Right lobe of liver (tissue), 6 donors: ENCODE results near the gene PNPLA5. TPM values are rescaled to one million over a fixed set of nuclear protein-coding genes. Genes with fewer than 3 reads are reported as not detected.
A peak's percentile ranks its signal among the peaks of the same experiment; 100 is the strongest.

Source experiments
- ATAC-seq, 4 donors: fragments of 200-7000 bp; cut with Tn5 transposase; one replicate each; pipeline ENCODE4 v1.9.1; 2020; ENCODE audit warnings: mild to moderate bottlenecking in 4 of 4, moderate library complexity in 4 of 4
- DNase-seq, 3 donors: peaks; one replicate each; pipeline ENCODE4 v3.0.0-alpha.2; 2020
- H3K27ac ChIP-seq, 3 donors: fragments of 200-600 bp; one replicate each; pipeline ENCODE4 v1.8.0; 2022
- H3K27me3 ChIP-seq, 2 donors: fragments of 200-600 bp; one replicate each; pipeline ENCODE4 v1.8.0; 2022
- H3K36me3 ChIP-seq, 4 donors: fragments of 200-600 bp; sonication (generic) in 1 of 4; one replicate each; pipeline versions ENCODE4 v1.5.1 to v1.8.0; 2017 to 2022; ENCODE audit warnings: control low read depth in 1 of 4
- H3K4me1 ChIP-seq, 4 donors: fragments of 200-600 bp; sonication (generic) in 1 of 4; one replicate each; pipeline versions ENCODE4 v1.5.1 to v1.8.0; 2017 to 2022; ENCODE audit warnings: control low read depth in 1 of 4
- H3K4me3 ChIP-seq, 3 donors: fragments of 200-600 bp; one replicate each; pipeline ENCODE4 v1.8.0; 2022
- H3K9me3 ChIP-seq, 4 donors: fragments of 200-600 bp; sonication (generic) in 1 of 4; one replicate each; pipeline versions ENCODE4 v1.5.1 to v1.8.0; 2017 to 2022; ENCODE audit warnings: control low read depth in 1 of 4
- POLR2A ChIP-seq: fragments of 450-650 bp; IDR thresholded peaks from one replicate; pipeline ENCODE4 v1.6.1; 2017; ENCODE audit warnings: antibody characterized with exemption, mild to moderate bottlenecking
- WGBS: methylation state at CpG from one replicate; pipeline ENCODE4 v1.1.6; 2018; ENCODE audit warnings: low coverage, low lambda C conversion rate; ENCODE audit not compliant: insufficient coverage; ENCODE audit errors: missing lambda C conversion rate; 5-methylcytosine and 5-hydroxymethylcytosine counted together
- intact Hi-C, 2 donors: fragments of 100-400 bp; cut with DNase I; formaldehyde crosslinking; loops; one replicate each; pipeline versions ENCODE4 v1.11.2 to v1.14.1; 2022
- total RNA-seq, 6 experiments: library from RNA; depleted of rRNA in 2 of 6; stranded (reverse); fragments of >200 nt in 2 of 6; fragmentation: NEBNext Ultra II Directional in 3 of 6; extraction: Animal tissue kit (Norgen Biotek cat#: 25700) in 3 of 6; gene quantifications; one replicate each; pipeline versions ENCODE4 v1.1.0 to v1.2.4, GENCODE V29; 2016 to 2023
- TF ChIP-seq, protein P1 (sequence below), 4 donors: fragments of 200-600 bp in 3 of 4; fragments of 450-650 bp in 1 of 4; IDR thresholded peaks; one replicate each; pipeline versions ENCODE4 v1.5.1 to v1.8.0; 2016 to 2022; ENCODE audit warnings: antibody characterized with exemption in 4 of 4, mild to moderate bottlenecking in 2 of 4
- donor health status: DM: no; HTN: yes; CAD: no.
- donor health status: DM: no; HTN: no; CAD: no.
- donor health status: DM: no; HTN: no; CAD: no.
- donor health status: DM: no; HTN: yes; CAD: no.
- donor health status: DM: no; HTN: yes; CAD: no.

PNPLA5 gene
- total RNA-seq, 6 experiments from 2014 or later, result 2.8 TPM; not detected in 5

DNA sequence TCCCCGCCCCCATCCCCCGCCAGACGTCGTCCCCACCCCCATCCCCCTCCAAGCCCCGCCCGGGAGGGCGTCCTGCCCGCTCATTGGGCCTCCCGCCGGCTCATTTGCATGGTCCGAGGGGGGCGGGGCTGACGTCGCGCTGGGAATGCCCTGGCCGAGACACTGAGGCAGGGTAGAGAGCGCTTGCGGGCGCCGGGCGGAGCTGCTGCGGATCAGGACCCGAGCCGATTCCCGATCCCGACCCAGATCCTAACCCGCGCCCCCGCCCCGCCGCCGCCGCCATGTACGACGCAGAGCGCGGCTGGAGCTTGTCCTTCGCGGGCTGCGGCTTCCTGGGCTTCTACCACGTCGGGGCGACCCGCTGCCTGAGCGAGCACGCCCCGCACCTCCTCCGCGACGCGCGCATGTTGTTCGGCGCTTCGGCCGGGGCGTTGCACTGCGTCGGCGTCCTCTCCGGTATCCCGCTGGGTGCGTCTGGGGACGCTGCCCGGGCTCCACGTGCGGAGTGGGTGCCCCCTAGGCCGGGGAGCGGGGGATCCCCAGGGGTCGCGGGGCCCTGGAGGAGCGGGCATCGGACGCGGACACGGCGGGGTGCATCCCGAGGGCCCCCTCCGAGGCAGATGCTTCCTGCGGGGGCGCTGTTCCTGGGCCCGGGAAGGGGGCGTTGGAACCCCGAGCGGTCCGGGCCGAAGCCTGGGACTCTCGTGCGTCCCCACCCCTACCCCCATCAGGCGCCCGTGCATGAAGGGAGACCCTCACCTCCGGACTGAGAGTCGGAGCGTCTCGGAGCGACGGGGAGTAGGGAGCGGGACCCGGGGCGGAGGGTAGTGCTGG lies 32.0 kb upstream of the PNPLA5 start, which contains the start of gene PNPLA3:
PNPLA3 (plus strand) TSS at position 175 of the 834 bp plus-strand sequence; CDS start at position 282, 107 bp downstream.
- peak; percentile 97 to 99 (median 97) for DNase-seq
- peak; percentile 98 for TF ChIP-seq POLR2A
- TF ChIP-seq, protein P1, sequence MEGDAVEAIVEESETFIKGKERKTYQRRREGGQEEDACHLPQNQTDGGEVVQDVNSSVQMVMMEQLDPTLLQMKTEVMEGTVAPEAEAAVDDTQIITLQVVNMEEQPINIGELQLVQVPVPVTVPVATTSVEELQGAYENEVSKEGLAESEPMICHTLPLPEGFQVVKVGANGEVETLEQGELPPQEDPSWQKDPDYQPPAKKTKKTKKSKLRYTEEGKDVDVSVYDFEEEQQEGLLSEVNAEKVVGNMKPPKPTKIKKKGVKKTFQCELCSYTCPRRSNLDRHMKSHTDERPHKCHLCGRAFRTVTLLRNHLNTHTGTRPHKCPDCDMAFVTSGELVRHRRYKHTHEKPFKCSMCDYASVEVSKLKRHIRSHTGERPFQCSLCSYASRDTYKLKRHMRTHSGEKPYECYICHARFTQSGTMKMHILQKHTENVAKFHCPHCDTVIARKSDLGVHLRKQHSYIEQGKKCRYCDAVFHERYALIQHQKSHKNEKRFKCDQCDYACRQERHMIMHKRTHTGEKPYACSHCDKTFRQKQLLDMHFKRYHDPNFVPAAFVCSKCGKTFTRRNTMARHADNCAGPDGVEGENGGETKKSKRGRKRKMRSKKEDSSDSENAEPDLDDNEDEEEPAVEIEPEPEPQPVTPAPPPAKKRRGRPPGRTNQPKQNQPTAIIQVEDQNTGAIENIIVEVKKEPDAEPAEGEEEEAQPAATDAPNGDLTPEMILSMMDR (IDR thresholded peaks at IDR 0.05), result peak; percentile 18 to 39 (median 26)
- Histone ChIP-seq H3K4me1 (peaks cover 0 to 49% (median 23%) of the 10 kb centered on the region in 4 donors), H3K4me3 (peak within 1 kb of the TSS; percentile 81 to 99 (median 86)), H3K27ac (peak within 1 kb of the TSS; percentile 77 to 93 (median 85)), H3K9me3 (no peaks in the 10 kb centered on the region), H3K36me3 (peaks cover 0 to 12% (median 5%) of the 10 kb centered on the region in 4 donors), H3K27me3 (no peaks in the 10 kb centered on the region)
- peak; percentile 59 to 76 (median 68) for ATAC-seq
- 0% methylated on average over 13 of the region's 100 CpGs for WGBS
- intact Hi-C loops, result no loop called here

DNA sequence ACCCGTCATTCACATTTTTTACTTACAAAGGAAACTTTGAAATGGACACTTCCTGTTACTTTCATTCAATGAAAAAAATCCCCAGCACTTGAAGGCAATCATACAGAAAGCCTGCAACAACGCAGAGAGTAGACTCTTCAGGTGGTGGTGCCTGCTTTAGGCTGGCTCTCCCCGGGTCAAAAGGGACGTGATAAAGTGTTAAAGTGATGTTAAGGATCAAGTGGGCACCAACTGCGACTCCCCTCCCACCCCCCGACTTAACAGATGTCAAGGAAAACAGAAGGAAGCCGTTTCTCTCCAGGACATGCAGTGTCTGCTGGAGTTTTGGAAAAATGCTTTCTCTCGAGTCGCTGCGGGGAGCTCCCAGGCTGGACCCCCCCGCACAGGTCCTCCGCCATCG lies 31.4 kb upstream of the PNPLA5 start:
- WGBS, result 0% methylated on average over 7 of the region's 13 CpGs
- Histone ChIP-seq H3K9me3 (no peaks in the 10 kb centered on the region), H3K27ac (no peak overlapping the region), H3K4me3 (peak overlapping the region; percentile 81 to 99 (median 86)), H3K27me3 (no peaks in the 10 kb centered on the region), H3K4me1 (peaks cover 0 to 46% (median 23%) of the 10 kb centered on the region in 4 donors), H3K36me3 (peaks cover 0 to 10% (median 3%) of the 10 kb centered on the region in 4 donors)
- DNase-seq, result no peak
- ATAC-seq, result no peak
- intact Hi-C loops, result no loop called here
- no peak for TF ChIP-seq POLR2A
- TF ChIP-seq, protein P1 (IDR thresholded peaks at IDR 0.05), result no peak

GRCh38 chr22:43922123-43922522 lies 30.3 kb upstream of the PNPLA5 start:
- no peak for TF ChIP-seq POLR2A
- TF ChIP-seq, protein P1 (IDR thresholded peaks at IDR 0.05), result no peak
- no peak for DNase-seq
- ATAC-seq, result no peak
- intact Hi-C loops, result no loop called here
- peaks cover 0 to 35% (median 17%) of the 10 kb centered on the region in 4 donors for H3K4me1 ChIP-seq
- H3K27me3 ChIP-seq, result no peaks in the 10 kb centered on the region
- no peak overlapping the region for H3K27ac ChIP-seq
- H3K9me3 ChIP-seq, result no peaks in the 10 kb centered on the region
- H3K36me3 ChIP-seq, result peaks cover 0 to 9% (median 3%) of the 10 kb centered on the region in 4 donors
- no peak overlapping the region for H3K4me3 ChIP-seq
- no CpG with 5 or more reads among the region's 3 CpGs for WGBS

- H3K36me3 ChIP-seq, result peaks cover 0 to 1% (median 0%) of the 10 kb centered on the region in 4 donors
- peak; percentile 51 for TF ChIP-seq POLR2A
- TF ChIP-seq, protein P1 (IDR thresholded peaks at IDR 0.05), result no peak
- no peak overlapping the region for H3K4me3 ChIP-seq
- peaks cover 0 to 28% (median 14%) of the 10 kb centered on the region in 4 donors for H3K4me1 ChIP-seq
- intact Hi-C loops, result no loop called here
- H3K27me3 ChIP-seq, result no peaks in the 10 kb centered on the region
- no peaks in the 10 kb centered on the region for H3K9me3 ChIP-seq
- peak in 1 of 3 donors; percentile 80 for DNase-seq
- no peak overlapping the region for H3K27ac ChIP-seq
- no CpG with 5 or more reads among the region's 4 CpGs for WGBS
- peak in 1 of 4 donors; percentile 35 for ATAC-seq
These were observed 29.6 kb upstream of the PNPLA5 start for GRCh38 chr22:43921370-43921769.
